Hematopoietic multipotent progenitor cell treated with erythropoietin and hydrocortisone succinate and interleukin-3 and kit ligand, for 4 days (in vitro differentiated cells): Measurements from ENCODE around the gene GNAQ.
A peak's percentile ranks its signal among the peaks of the same experiment; 100 is the strongest.
"Not testable (repeated sequence)": the region's sequence is repeated elsewhere in the genome, so short reads cannot be mapped to it uniquely, and the experiment has no call there.

Experiments
- DNase-seq: peaks from one replicate; pipeline ENCODE4 v3.0.0-alpha.2; 2015

GNAQ gene

GRCh38 chr9:77714077-77714549 lies 317.5 kb downstream of the GNAQ start:
- no peak for DNase-seq

DNA sequence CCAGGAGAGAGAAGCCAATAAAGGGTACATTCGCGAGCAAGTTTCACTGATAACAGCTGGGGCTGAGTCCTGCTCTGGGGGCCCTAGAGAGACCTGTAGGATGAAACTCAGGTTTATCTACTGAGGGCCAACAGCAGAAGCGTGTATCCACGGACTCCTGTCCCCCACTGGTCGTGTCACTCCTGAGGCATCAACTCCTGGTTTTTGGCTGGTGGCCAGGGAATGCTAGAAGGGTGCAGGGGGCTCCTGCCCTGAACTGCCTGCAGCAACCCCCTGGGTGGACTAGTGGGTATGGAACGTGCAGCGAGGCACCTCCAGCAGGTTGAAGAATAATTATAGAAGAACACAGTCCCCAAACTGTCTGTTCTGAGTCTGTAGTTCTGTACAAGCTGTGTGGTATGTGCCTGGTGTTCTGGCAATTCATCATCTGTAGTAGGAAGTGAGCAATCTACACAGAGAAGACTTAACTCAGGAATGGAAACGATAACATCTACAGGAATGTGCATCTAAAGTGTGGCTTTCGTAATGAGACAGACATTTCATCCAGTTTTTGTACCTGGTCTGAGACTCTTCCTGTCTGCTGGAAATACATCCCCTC lies 319.0 kb downstream of the GNAQ start:
- DNase-seq: peak; percentile 44

DNA sequence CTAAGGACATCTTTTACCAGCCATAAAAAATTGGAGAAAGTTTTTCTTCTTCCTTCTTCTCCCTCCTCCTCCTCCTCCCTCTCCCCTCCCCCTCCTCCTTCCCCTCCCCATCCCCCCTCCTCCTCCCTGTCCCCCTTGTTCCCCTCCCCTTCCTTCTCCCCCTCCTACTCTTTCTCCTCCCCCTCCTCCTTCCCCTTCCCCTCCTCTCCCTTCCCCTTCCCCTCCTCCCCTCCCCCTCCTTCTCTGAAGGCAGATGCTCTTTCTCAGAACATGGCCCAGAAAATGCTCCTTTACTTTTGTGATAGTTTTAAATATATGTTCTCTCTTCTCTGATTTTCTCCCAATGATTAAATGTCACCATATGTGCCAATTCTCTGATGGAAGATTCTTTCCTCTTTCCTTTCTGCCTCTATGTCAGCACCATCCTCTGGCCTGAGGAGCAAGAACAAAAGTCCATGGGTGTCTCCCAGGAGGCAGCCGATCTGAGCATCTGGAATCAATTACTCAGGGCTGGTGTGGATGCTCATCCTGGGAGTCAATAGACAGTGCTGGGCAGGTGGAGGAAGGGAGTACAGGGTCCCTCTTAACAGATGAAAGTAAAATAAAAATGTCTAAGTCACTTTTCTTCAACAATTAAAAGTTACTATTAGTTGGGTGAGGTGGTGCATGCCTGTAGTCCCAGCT lies 320.5 kb downstream of the GNAQ start:
- peak; percentile 38 for DNase-seq

- no peak for DNase-seq
These were observed 321.3 kb downstream of the GNAQ start for GRCh38 chr9:77710316-77710715.

GRCh38 chr9:77708064-77708815 lies 323.4 kb downstream of the GNAQ start:
- peak; percentile 57 for DNase-seq

DNA sequence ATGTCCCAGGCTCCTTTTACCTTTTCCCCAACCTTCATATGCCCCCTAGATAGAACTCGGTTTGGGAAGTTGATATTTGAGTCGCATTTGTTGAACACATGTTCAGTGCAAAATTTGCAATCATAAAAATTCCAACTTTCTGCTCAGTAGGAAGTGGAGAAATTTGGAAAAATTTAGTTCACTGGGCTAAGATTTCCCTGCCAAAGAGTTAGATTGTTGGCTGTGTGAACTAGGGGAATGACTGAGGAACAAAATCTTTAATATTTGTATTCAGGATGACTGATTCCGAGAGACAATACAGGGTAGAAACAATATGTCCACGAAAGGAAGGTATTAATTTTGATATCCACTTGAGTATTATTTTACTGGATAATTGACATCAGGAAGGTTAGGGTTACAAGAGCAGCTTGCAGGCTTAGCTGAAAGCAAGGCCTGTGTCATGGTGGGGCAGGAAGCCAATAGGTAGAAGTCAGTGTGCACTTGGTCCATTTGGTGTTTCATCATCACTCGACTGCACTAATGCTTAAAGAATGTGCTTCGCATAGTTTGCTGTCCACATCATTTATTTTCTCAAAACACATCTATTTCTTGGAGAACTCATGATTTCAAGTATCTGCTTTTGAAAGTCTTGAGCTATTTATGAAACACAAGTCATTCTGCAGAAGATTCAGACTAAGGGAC lies 324.1 kb downstream of the GNAQ start:
- no peak for DNase-seq

GRCh38 chr9:77705636-77706035 lies 326.0 kb downstream of the GNAQ start:
- peak; percentile 27 for DNase-seq

DNA sequence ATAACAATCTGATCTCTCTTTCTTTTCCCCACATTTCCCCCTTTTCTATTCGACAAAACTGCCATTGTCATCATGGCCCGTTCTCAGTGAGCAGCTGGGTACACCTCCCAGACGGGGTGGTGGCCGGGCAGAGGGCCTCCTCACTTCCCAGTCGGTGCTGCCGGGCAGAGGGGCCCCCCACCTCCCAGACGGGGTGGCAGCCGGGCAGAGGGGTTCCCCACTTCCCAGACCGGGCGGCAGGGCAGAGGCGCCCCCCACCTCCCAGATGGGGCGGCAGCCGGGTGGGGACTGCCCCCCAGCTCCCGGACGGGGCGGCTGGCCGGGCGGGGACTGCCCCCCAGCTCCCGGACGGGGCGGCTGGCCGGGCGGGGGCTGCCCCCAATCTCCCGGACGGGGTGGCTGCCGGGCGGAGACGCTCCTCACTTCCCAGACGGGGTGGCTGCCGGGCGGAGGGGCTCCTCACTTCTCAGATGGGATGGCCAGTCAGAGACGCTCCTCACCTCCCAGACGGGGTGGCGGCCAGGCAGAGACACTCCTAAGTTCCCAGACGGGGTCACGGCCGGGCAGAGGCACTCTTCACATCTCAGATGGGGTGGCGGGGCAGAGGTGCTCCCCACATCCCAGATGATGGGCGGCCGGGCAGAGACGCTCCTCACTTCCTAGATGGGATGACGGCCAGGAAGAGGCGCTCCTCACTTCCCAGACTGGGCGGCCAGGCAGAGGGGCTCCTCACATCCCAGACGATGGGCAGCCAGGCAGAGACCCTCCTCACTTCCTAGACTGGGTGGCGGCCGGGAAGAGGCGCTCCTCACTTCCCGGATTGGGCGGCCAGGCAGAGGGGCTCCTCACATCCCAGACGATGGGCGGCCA lies 328.9 kb downstream of the GNAQ start:
- not testable (repeated sequence) for DNase-seq

DNA sequence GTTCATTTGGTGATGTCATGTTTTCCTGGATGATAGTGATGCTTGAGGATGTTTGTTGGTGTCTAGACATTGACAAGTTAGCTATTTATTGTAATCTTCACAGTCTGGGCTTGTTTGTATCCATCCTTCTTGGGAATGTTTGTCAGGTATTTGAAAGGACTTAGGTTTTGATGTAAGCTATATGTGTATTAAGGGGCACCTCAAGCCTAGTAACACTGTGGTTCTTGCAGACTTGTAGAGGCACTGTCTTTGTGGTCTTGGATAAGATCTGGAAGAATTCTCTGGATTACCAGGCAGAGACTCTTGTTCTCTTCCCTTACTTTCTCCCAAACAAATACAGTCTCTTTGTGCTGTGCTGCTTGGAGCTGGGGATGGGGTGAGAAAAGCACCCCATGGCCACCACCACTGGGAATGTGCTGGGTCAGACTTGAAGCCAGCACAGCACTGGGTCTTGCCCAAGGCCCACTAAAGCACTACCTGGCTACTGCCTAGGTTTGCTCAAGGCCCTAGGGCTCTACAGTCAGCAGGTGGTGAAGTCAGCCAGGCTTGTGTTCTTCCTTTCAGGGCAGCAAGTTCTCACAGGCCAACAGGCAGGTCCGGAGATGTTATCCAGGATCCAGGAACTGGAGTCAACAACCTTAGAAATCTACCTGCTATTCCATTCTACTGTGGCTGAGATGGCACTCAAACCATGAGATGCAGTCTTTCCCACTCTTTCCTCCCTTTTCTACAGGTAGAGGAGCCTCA lies 334.2 kb downstream of the GNAQ start:
- DNase-seq: no peak

GRCh38 chr9:77690723-77691122 lies 340.9 kb downstream of the GNAQ start:
- DNase-seq: not testable (repeated sequence)

GRCh38 chr9:77690119-77690518 lies 341.5 kb downstream of the GNAQ start:
- not testable (repeated sequence) for DNase-seq

- DNase-seq: not testable (repeated sequence)
These were observed 343.9 kb downstream of the GNAQ start for GRCh38 chr9:77687737-77688136.

GRCh38 chr9:77680581-77680980 lies 351.0 kb downstream of the GNAQ start:
- DNase-seq: no peak

GRCh38 chr9:77679661-77680368 lies 351.8 kb downstream of the GNAQ start:
- DNase-seq: no peak

DNA sequence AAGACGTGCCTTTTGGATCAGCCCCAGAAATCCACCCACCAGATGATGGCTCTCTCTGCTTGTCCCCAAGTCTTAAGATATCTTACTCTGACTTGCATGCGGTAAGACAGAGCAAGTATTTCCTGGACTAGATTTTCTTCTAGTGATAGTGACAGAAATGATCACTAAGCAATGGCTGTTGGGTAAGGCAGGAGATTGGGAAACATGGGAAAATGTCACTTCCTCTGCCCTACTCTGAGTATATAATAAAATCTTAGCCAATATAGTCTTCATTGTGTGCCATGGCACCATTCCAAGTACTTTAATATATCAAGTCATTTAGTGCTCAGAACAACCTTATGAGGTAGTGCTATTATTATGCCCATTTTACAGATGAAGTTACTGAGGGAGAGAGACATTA lies 352.5 kb downstream of the GNAQ start:
- peak; percentile 38 for DNase-seq

GRCh38 chr9:77677957-77678535 lies 353.6 kb downstream of the GNAQ start:
- DNase-seq: no peak

GRCh38 chr9:77677397-77677796 lies 354.2 kb downstream of the GNAQ start:
- no peak for DNase-seq

DNA sequence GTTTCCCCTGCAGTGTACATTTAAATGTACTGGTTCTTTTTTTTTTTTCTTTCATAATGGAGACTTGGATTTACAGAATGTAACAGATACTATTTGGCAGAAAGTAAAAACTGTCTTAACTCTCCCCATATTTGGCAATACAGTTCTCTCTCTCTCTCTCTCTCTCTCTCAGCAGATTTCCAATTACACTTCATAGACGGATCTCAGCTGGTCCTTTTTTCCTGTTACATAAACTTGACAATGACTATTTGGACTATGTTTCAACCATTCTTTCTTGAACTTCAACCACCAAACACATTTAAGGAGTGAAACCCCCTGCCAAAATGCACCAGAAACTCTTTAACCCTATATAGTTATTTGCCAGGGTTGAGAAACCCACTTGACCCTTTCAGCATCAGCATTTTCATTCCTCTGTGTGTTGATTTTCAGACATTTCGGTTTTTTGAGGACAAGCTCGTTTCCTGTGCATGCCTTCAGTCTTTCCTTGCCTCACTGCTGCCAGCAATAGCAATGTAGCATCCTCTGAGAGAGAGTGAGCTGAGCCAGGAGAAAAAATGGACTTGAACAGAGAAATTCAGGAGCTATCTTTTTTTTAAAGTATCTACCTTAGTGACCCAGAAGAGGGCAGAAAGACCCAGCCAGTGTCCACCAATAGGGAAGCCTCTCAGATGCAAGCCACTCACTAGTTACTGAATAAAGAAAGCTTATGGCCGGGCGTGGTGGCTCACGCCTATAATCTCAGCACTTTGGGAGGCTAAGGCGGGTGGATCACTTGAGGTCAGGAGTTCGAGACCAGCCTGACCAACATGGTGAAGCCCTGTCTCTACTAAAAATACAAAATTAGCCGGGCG lies 357.4 kb downstream of the GNAQ start:
- DNase-seq: peak; percentile 48

DNA sequence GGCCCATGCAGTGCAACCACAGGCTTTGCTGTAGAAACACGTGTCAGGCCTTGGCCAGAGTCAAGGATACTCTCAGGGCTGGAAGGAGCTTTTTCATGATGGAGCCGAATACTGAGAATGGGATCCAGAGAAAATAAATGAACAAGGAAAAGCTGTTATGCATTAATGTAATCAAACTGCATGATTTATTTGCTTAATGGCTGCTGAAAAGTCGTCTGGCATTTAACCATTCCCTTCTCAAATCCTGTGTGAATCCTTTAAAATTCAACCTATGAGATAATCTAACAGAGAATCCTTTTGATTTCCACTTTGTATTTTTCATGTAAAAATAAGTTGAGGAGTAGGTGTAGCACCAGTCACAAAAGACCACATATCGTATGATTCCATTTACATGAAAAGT lies 359.4 kb downstream of the GNAQ start:
- no peak for DNase-seq

- DNase-seq: no peak
These were observed 364.5 kb downstream of the GNAQ start for GRCh38 chr9:77667151-77667550.
